PC-3 (cell line): ENCODE data around the gene STXBP5. TPM values are rescaled to one million over a fixed set of nuclear protein-coding genes. Genes with fewer than 3 reads are reported as not detected.

ENCODE experiments used
- ATAC-seq: fragments of 200-7000 bp; cut with Tn5 transposase; 2 replicates; pipeline ENCODE4 v1.9.1; 2020; ENCODE audit warnings: mild to moderate bottlenecking, moderate library complexity
- BruUV-seq: library from RNA; stranded (reverse); fragments of 400-500 nt; replicated peaks from 2 replicates; lab custom pipeline; 2021; lab: Mats Ljungman, UMichigan
- CTCF ChIA-PET: fragments of 300-600 bp; sonication (Branson Sonifier 250); formaldehyde crosslinking; loops from one replicate; lab custom pipeline; 2022; ENCODE audit warnings: antibody characterized with exemption; lab: Charles Lee
- POLR2A ChIA-PET: fragments of 300-600 bp; sonication (Branson Sonifier 250); formaldehyde crosslinking; loops from one replicate; lab custom pipeline; 2022; ENCODE audit warnings: antibody characterized with exemption; ENCODE audit not compliant: unreplicated experiment; lab: Charles Lee
- DNase-seq: peaks from one replicate; pipeline ENCODE4 v3.0.0-alpha.2; 2015
- H2AFZ ChIP-seq: fragments of 300-600 bp; sonication (generic); 2 replicates; pipeline ENCODE4 v1.6.0; 2016; ENCODE audit warnings: antibody characterized with exemption, low read length
- H3F3A ChIP-seq: fragments of 300-600 bp; sonication (generic); one replicate; pipeline ENCODE4 v1.6.0; 2017; ENCODE audit warnings: antibody characterized with exemption, low read length, control low read depth, mild to moderate bottlenecking; ENCODE audit not compliant: unreplicated experiment
- H3K27ac ChIP-seq: fragments of 300-600 bp; sonication (generic); 2 replicates; pipeline ENCODE4 v1.5.1; 2016; ENCODE audit warnings: mild to moderate bottlenecking, low read length
- H3K27me3 ChIP-seq: fragments of 300-600 bp; sonication (generic); 2 replicates; pipeline ENCODE4 v1.6.1; 2016; ENCODE audit warnings: low read length, mixed read lengths
- H3K36me3 ChIP-seq: fragments of 300-600 bp; sonication (generic); 2 replicates; pipeline ENCODE4 v1.6.1; 2016; ENCODE audit warnings: low read depth, mixed run types, low read length, mixed read lengths
- H3K4me1 ChIP-seq: fragments of 300-600 bp; sonication (generic); 2 replicates; pipeline ENCODE4 v1.5.1; 2016; ENCODE audit warnings: low read length; ENCODE audit not compliant: insufficient read depth
- H3K4me2 ChIP-seq: fragments of 300-600 bp; sonication (generic); 2 replicates; pipeline ENCODE4 v1.6.0; 2016; ENCODE audit warnings: low read length
- H3K4me3 ChIP-seq: fragments of 300-600 bp; sonication (generic); 2 replicates; pipeline ENCODE4 v1.5.1; 2016; ENCODE audit warnings: mild to moderate bottlenecking, low read length, mixed read lengths
- H3K79me2 ChIP-seq: fragments of 300-600 bp; sonication (generic); 2 replicates; pipeline ENCODE4 v1.6.1; 2017; ENCODE audit warnings: low read length, mixed read lengths
- H3K9ac ChIP-seq: fragments of 300-600 bp; sonication (generic); 2 replicates; pipeline ENCODE4 v1.6.0; 2016; ENCODE audit warnings: mild to moderate bottlenecking, low read length
- H3K9me2 ChIP-seq: fragments of 300-600 bp; sonication (generic); replicated peaks from 2 replicates; pipeline ENCODE4 v1.6.1; 2016; ENCODE audit warnings: mixed run types, low read length, mixed read lengths
- H3K9me3 ChIP-seq: fragments of 300-600 bp; sonication (generic); 2 replicates; pipeline ENCODE4 v1.6.1; 2016; ENCODE audit warnings: low read length, mixed read lengths
- H4K20me1 ChIP-seq: fragments of 300-600 bp; sonication (generic); 2 replicates; pipeline ENCODE4 v1.6.1; 2016; ENCODE audit warnings: low read length, mixed read lengths
- CTCF ChIP-seq: fragments of 300-600 bp; sonication (generic); conservative IDR thresholded peaks from 2 replicates; pipeline ENCODE4 v1.5.1; 2017; ENCODE audit warnings: antibody characterized with exemption, low read depth, mild to moderate bottlenecking, low read length
- EZH2 ChIP-seq: fragments of 300-600 bp; sonication (generic); IDR thresholded peaks from one replicate; pipeline ENCODE4 v1.6.1; 2017; ENCODE audit warnings: antibody characterized with exemption, mild to moderate bottlenecking, low read length; ENCODE audit not compliant: unreplicated experiment
- EZH2phosphoT487 ChIP-seq: fragments of 300-600 bp; sonication (generic); IDR thresholded peaks from 2 replicates; pipeline ENCODE4 v1.6.1; 2018; ENCODE audit warnings: mild to moderate bottlenecking, antibody characterized with exemption, low read length, borderline replicate concordance
- intact Hi-C: fragments of 100-400 bp; cut with micrococcal nuclease; formaldehyde crosslinking; loops from 2 replicates; pipeline ENCODE4 v1.9.0; 2023
- total RNA-seq: library from RNA; depleted of rRNA; stranded (reverse); fragments of >200 nt; gene quantifications from 2 replicates; pipeline ENCODE4 v1.2.3, GENCODE V29; 2014

Gene STXBP5
- total RNA-seq, 1 experiment from 2014 or later: 12.9 TPM

GRCh38 chr6:147238906-147239305 lies 34.7 kb downstream of the STXBP5 start:
- ChIA-PET CTCF (no interaction called here), POLR2A (no interaction called here)
- TF ChIP-seq EZH2 (no peak), CTCF (no peak), EZH2phosphoT487 (no peak)
- BruUV-seq: no TSS peak
- ATAC-seq (no peak), DNase-seq (no peak)
- Histone ChIP-seq H3K27ac (no peak overlapping the region), H3K4me2 (no peak overlapping the region), H3K9ac (no peak overlapping the region), H3F3A (no peaks in the 10 kb centered on the region), H4K20me1 (no peaks in the 10 kb centered on the region), H3K27me3 (no peaks in the 10 kb centered on the region), H3K79me2 (no peaks in the 10 kb centered on the region), H2AFZ (no peak overlapping the region), H3K36me3 (no peaks in the 10 kb centered on the region), H3K4me1 (no peaks in the 10 kb centered on the region), H3K4me3 (no peak overlapping the region), H3K9me2 (no peaks in the 10 kb centered on the region), H3K9me3 (no peaks in the 10 kb centered on the region)
- intact Hi-C loops: no loop called here

- DNase-seq (no peak), ATAC-seq (no peak)
- CTCF ChIA-PET: no interaction called here
- H3K36me3 ChIP-seq: no peaks in the 10 kb centered on the region
- H3K27me3 ChIP-seq: no peaks in the 10 kb centered on the region
- TF ChIP-seq EZH2phosphoT487 (no peak), EZH2 (no peak), CTCF (no peak)
- no peaks in the 10 kb centered on the region for H3K79me2 ChIP-seq
- H3K27ac ChIP-seq: no peak overlapping the region
- no peak overlapping the region for H3K9ac ChIP-seq
- no peak overlapping the region for H3K4me2 ChIP-seq
- H3K9me2 ChIP-seq: no peaks in the 10 kb centered on the region
- POLR2A ChIA-PET: no interaction called here
- no peak overlapping the region for H3K4me3 ChIP-seq
- H3F3A ChIP-seq: no peaks in the 10 kb centered on the region
- no peak overlapping the region for H2AFZ ChIP-seq
- intact Hi-C loops: no loop called here
- H3K4me1 ChIP-seq: no peaks in the 10 kb centered on the region
- H4K20me1 ChIP-seq: no peaks in the 10 kb centered on the region
- H3K9me3 ChIP-seq: no peaks in the 10 kb centered on the region
- BruUV-seq: no TSS peak
Measured at GRCh38 chr6:147244832-147245231, 40.6 kb downstream of the STXBP5 start.

- Histone ChIP-seq H2AFZ (no peak overlapping the region), H3K27ac (no peak overlapping the region), H3F3A (no peaks in the 10 kb centered on the region), H3K9ac (no peak overlapping the region), H3K4me1 (no peaks in the 10 kb centered on the region), H3K4me2 (no peak overlapping the region), H3K9me3 (no peaks in the 10 kb centered on the region), H3K79me2 (no peaks in the 10 kb centered on the region), H3K27me3 (no peaks in the 10 kb centered on the region), H3K4me3 (no peak overlapping the region), H4K20me1 (no peaks in the 10 kb centered on the region), H3K36me3 (no peaks in the 10 kb centered on the region), H3K9me2 (no peaks in the 10 kb centered on the region)
- POLR2A ChIA-PET: no interaction called here
- BruUV-seq: no TSS peak
- DNase-seq: no peak
- intact Hi-C loops: no loop called here
- TF ChIP-seq EZH2 (no peak), EZH2phosphoT487 (no peak), CTCF (no peak)
- CTCF ChIA-PET: no interaction called here
- ATAC-seq: no peak
Measured at GRCh38 chr6:147245693-147246092, 41.5 kb downstream of the STXBP5 start.
